Fibroblast of pulmonary artery (primary cell): ENCODE measurements around the gene EEF2.
"Not testable (repeated sequence)": the region's sequence is repeated elsewhere in the genome, so short reads cannot be mapped to it uniquely, and the experiment has no call there.

Experiments
- DNase-seq: peaks from one replicate; pipeline ENCODE4 v3.0.0-alpha.2; 2010; ENCODE audit warnings: low read depth
- H3K4me3 ChIP-seq: replicated peaks from 2 replicates; pipeline ENCODE4 v1.5.1; 2011; ENCODE audit warnings: low read depth, mild to moderate bottlenecking, control low read depth, low read length, moderate library complexity
- TF ChIP-seq, protein P1 (sequence below): IDR thresholded peaks from 2 replicates; pipeline ENCODE4 v1.5.1; 2011; ENCODE audit warnings: mild to moderate bottlenecking, control low read depth, low read length, inconsistent platforms; ENCODE audit errors: missing control alignments

The EEF2 gene

DNA sequence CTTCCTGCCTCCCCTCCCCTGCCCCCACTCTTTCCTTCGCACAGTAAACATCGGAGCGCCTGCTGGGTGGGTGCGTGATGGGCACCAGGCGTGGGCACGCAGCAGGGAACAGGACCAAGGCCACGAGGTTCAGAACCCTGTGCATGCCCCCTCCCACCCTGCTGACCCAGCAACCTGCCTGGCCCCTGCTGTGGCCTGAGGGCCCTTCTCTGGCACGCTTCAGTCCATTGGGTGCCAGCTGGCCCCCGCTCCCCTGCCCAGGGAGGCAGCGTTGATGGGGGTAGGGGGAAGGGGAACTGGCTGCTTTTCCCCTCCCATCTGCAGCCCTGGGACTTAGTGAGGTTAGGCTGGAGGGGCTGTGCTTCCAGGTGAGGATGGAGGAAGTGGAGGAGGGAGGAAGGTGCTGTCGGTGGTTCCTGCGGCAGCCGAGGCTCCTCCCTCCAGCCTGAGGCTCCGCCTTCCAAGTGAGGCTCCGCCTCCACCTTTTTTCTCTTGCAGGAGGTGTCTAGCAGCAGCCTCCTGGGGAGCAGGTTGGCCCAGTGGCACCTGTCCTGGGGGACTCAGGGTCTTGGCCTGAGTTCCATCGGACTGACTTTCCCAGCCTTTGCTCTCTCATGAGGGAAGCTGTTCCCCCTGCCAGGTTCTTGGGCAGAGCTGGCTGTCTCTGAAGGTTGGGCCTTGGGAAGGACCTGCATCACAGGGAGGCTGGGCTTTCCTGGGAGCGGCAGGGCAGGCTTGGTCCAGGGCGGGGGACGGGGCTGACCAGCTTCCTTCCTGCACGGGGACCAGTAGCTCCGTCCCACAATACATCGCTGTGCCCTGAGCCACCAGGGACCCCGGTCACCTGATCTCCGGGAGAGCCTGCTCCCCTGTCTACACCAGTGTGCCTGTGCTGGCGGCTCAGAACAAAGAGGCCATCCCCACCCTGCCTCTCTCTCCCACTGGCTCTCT is 29.6 kb upstream of the EEF2 start:
- TF ChIP-seq, protein P1, sequence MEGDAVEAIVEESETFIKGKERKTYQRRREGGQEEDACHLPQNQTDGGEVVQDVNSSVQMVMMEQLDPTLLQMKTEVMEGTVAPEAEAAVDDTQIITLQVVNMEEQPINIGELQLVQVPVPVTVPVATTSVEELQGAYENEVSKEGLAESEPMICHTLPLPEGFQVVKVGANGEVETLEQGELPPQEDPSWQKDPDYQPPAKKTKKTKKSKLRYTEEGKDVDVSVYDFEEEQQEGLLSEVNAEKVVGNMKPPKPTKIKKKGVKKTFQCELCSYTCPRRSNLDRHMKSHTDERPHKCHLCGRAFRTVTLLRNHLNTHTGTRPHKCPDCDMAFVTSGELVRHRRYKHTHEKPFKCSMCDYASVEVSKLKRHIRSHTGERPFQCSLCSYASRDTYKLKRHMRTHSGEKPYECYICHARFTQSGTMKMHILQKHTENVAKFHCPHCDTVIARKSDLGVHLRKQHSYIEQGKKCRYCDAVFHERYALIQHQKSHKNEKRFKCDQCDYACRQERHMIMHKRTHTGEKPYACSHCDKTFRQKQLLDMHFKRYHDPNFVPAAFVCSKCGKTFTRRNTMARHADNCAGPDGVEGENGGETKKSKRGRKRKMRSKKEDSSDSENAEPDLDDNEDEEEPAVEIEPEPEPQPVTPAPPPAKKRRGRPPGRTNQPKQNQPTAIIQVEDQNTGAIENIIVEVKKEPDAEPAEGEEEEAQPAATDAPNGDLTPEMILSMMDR, result no peak
- no peak overlapping the region for H3K4me3 ChIP-seq
- DNase-seq, result no peak

DNA sequence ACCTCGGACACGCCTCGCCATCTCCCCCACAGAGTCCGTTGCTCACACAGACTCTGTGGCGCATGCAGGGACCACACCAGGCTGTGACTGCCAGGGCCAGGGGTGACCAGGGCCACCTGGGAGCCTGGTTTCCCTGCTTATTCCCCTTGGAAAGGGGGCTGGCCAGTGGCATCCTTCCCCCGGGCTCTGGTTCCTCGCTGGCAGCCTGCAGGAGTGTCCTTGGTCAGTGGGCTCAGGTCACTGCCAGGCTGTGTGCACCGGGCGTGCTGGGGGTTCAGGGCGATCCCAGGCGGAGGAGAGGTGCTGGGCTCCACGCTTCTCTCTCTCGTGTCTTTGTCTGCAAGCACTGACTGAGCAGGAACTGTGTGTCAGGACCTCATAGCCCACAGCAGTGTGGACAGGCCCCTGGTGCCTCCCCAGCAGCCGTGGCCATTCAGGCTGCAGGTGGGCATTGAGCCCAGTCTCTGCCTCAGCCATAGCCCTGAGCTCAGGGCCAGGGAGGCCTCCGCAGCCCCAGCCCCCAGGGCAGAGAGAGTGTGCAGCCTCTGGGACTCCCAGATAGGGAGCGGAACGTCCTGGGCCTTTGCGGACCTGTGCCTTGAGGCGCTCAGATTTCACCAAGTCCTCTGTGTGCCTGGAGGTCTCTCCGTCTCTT is 28.8 kb upstream of the EEF2 start:
- DNase-seq, result no peak
- TF ChIP-seq, protein P1, result no peak
- H3K4me3 ChIP-seq, result no peak overlapping the region

DNA sequence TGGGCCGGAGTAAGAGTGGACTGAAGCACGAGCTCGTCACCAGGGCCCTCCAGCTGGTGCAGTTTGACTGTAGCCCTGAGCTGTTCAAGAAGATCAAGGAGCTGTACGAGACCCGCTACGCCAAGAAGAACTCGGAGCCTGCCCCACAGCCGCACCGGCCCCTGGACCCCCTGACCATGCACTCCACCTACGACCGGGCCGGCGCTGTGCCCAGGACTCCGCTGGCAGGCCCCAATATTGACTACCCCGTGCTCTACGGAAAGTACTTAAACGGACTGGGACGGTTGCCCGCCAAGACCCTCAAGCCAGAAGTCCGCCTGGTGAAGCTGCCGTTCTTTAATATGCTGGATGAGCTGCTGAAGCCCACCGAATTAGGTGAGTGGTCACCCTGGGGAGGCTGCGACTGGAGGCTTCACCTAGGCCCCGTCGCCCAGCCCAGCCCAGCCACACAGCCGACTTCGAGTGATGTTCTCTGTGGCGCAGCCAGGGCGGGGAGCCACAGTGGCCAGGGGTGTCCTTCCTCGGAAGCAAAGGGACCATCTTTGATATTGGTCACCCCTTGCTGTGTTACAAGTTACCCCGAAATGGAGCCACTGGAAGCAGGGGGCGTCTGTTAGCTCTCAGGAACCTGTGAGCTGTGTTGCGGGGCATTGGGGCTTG is 27.8 kb upstream of the EEF2 start:
- TF ChIP-seq, protein P1, result no peak
- no peak overlapping the region for H3K4me3 ChIP-seq

DNA sequence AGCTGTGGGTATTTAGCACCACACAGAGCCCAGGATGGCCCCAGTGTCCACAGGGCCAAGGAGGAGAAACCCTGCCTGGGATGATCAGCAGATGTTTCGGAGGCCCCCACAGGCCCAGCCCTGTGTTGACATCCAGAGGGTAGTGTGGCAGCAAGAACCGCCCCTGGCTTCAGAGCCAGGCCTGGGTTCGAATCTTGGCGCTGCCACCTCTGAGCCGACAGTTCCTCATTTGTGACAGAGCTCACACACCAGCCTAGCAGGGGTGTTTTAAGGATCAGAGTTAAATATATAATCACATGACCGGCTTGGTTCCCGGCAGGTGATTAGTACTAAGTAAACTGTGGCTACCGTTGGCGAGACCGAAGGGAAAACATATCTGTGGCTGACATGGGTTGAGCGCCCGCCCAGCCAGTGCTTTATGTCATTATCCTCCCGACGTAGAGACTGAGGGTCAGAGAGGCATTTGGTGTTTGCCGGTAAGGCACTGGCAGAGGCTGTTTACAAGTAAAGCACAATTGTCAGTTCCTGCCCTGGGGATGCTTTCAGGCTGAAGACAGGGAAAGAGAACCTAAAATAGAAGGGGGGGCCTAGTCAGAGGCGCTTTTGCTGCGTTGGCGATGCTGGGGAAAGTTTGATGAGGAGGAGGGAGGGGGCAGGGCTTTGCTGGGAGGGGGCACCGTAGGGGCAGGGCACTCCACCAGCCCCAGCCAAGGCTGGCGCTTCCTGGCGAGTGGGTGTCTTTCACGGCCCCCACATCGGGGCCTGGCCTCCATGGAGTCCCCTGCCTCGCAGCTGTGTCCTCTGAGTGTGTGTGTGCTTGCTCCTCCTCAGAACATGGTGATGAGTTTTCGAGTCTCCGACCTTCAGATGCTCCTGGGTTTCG is 27.1 kb upstream of the EEF2 start:
- TF ChIP-seq, protein P1, result no peak
- DNase-seq, result no peak
- H3K4me3 ChIP-seq, result no peak overlapping the region

More for the DNA sequence above, 27.8 kb upstream of the EEF2 start:
- no peak for DNase-seq

DNA sequence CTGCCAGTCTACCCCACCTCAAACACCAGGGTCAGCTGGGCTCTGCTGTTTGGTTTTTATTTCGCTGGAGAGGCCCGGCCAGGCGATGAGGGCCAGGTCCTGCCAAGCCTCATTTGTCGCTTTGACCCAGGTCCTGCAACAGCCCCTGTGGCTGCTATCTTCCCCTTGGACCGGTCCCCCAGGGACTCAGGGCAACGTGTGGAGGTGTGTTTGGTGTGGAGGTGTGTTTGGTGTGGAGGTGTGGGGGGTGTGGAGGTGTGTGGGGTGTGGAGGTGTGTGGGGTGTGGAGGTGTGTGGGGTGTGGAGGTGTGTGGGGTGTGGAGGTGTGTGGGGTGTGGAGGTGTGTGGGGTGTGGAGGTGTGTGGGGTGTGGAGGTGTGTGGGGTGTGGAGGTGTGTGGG is 26.2 kb upstream of the EEF2 start:
- not testable (repeated sequence) for H3K4me3 ChIP-seq, DNase-seq

DNA sequence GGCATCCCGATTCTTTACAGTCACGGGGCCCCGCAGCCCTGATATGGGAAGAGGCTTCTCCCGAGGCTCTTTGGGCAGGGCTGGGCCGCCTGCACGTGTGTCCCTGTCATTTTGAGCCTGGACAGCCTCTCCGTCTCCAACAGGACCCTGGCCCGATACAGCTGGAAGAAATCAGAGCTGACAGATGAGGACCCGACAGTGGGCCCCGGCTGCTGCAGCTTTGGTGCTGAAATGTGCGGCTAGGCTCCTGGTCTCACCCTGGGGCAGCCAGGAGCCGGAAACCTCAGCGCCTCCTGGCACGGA is 25.5 kb upstream of the EEF2 start:
- TF ChIP-seq, protein P1, result no peak
- DNase-seq, result no peak
- H3K4me3 ChIP-seq, result no peak overlapping the region
